ENCODE results near the gene CDH26.

The CDH26 gene

DNA sequence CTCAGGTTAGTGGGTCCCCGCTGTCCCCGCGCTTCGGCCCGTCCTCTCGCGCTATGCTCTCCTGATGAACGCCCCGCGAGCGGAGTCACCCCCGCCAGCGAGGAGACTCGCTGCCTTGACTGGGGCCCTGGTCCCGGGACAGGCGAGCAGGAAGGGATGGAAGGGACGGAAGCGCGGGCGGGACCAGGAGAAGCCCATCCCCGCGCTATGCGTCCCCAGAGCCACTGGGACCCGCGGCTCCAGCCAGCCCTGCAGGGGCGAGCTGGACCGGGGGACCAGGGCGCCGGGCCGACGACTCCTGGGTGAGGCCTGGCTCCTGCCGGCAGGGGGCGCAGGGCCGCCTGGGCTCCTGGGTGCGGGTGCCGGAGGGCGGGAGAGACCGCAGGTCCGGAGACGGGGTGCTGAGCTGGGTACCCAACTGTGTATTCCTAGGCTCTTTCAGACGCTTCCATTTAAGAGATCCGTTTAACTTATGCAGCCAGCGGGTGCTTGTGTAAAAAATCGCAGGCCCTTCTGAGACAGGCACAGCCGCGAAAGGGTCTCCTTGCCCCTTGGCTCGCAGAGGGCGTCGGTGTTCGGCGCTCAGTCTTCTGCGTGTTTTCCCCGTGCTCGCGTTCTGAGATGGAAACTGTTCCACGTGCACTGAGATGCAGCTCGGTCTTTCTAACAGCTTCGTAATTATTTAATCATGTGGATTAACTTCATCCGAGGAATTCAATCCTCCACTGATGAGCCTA is 24.2 kb upstream of the CDH26 start:
- H3K4me1 ChIP-seq (ENCODE audit: control insufficient read depth, low read depth, low read length): no peaks in the 10 kb centered on the region
- H3K79me1 ChIP-seq (ENCODE audit: low read length): no peaks in the 10 kb centered on the region
- no peak overlapping the region for H2AK5ac ChIP-seq (ENCODE audit: low read length)
- DNase-seq: peak; percentile 76
- H3K36me3 ChIP-seq (ENCODE audit: control insufficient read depth, insufficient read depth, low read length): no peaks in the 10 kb centered on the region
- WGBS (ENCODE audit: extremely low coverage, insufficient coverage, low lambda C conversion rate): no CpG with 5 or more reads among the region's 59 CpGs
- H3K18ac ChIP-seq (ENCODE audit: low read length): no peak overlapping the region
- peak overlapping the region; percentile 61 for H3K9ac ChIP-seq (ENCODE audit: low read length)
- H2BK15ac ChIP-seq (replicated peaks; ENCODE audit: low read depth): no peak overlapping the region
- H2BK120ac ChIP-seq (ENCODE audit: low read depth, low read length): no peak overlapping the region
- H3K4ac ChIP-seq (ENCODE audit: low read depth, low read length): peak overlapping the region; percentile 46
- H3K27me3 ChIP-seq (ENCODE audit: insufficient read depth, low read length, poor library complexity): no peaks in the 10 kb centered on the region
- no peak overlapping the region for H2BK5ac ChIP-seq (ENCODE audit: low read length)
- H3K27ac ChIP-seq (ENCODE audit: low read depth, low read length): no peak overlapping the region
- peak overlapping the region; percentile 84 for H3K56ac ChIP-seq (ENCODE audit: low read length)
- no peaks in the 10 kb centered on the region for H3K79me2 ChIP-seq (ENCODE audit: control insufficient read depth, insufficient read depth, low read length)
- no peak overlapping the region for H4K8ac ChIP-seq (ENCODE audit: low read depth, low read length)
- H3K4me3 ChIP-seq (ENCODE audit: low read length): no peak overlapping the region
- H3K4me2 ChIP-seq (ENCODE audit: low read length): peak overlapping the region; percentile 77
- no peak overlapping the region for H3K23ac ChIP-seq (ENCODE audit: low read length)
- H4K5ac ChIP-seq (ENCODE audit: low read length): no peak overlapping the region

GRCh38 chr20:59935457-59936185 is 22.6 kb upstream of the CDH26 start:
- no peaks in the 10 kb centered on the region for H3K79me2 ChIP-seq (ENCODE audit: control insufficient read depth, insufficient read depth, low read length)
- H3K27me3 ChIP-seq (ENCODE audit: insufficient read depth, low read length, poor library complexity): no peaks in the 10 kb centered on the region
- H4K8ac ChIP-seq (ENCODE audit: low read depth, low read length): no peak overlapping the region
- no peak overlapping the region for H3K4me2 ChIP-seq (ENCODE audit: low read length)
- no peak overlapping the region for H2BK120ac ChIP-seq (ENCODE audit: low read depth, low read length)
- no peaks in the 10 kb centered on the region for H3K79me1 ChIP-seq (ENCODE audit: low read length)
- no peak for DNase-seq
- H3K4ac ChIP-seq (ENCODE audit: low read depth, low read length): no peak overlapping the region
- no peak overlapping the region for H4K5ac ChIP-seq (ENCODE audit: low read length)
- WGBS (ENCODE audit: extremely low coverage, insufficient coverage, low lambda C conversion rate): no CpG with 5 or more reads among the region's 8 CpGs
- no peak overlapping the region for H2BK5ac ChIP-seq (ENCODE audit: low read length)
- no peak overlapping the region for H3K9ac ChIP-seq (ENCODE audit: low read length)
- H3K18ac ChIP-seq (ENCODE audit: low read length): no peak overlapping the region
- H3K23ac ChIP-seq (ENCODE audit: low read length): no peak overlapping the region
- H3K56ac ChIP-seq (ENCODE audit: low read length): no peak overlapping the region
- H3K4me3 ChIP-seq (ENCODE audit: low read length): no peak overlapping the region
- H3K4me1 ChIP-seq (ENCODE audit: control insufficient read depth, low read depth, low read length): no peaks in the 10 kb centered on the region
- no peak overlapping the region for H2AK5ac ChIP-seq (ENCODE audit: low read length)
- H2BK15ac ChIP-seq (replicated peaks; ENCODE audit: low read depth): no peak overlapping the region
- no peak overlapping the region for H3K27ac ChIP-seq (ENCODE audit: low read depth, low read length)
- H3K36me3 ChIP-seq (ENCODE audit: control insufficient read depth, insufficient read depth, low read length): no peaks in the 10 kb centered on the region

GRCh38 chr20:59936409-59936808 is 21.8 kb upstream of the CDH26 start:
- Histone ChIP-seq H3K23ac (ENCODE audit: low read length) (no peak overlapping the region), H3K36me3 (ENCODE audit: control insufficient read depth, insufficient read depth, low read length) (no peaks in the 10 kb centered on the region), H4K5ac (ENCODE audit: low read length) (no peak overlapping the region), H4K8ac (ENCODE audit: low read depth, low read length) (no peak overlapping the region), H3K56ac (ENCODE audit: low read length) (no peak overlapping the region), H3K79me2 (ENCODE audit: control insufficient read depth, insufficient read depth, low read length) (no peaks in the 10 kb centered on the region), H2BK5ac (ENCODE audit: low read length) (no peak overlapping the region), H3K4me2 (ENCODE audit: low read length) (no peak overlapping the region), H3K4ac (ENCODE audit: low read depth, low read length) (no peak overlapping the region), H3K27me3 (ENCODE audit: insufficient read depth, low read length, poor library complexity) (no peaks in the 10 kb centered on the region), H2BK15ac (replicated peaks; ENCODE audit: low read depth) (no peak overlapping the region), H3K4me3 (ENCODE audit: low read length) (no peak overlapping the region), H3K79me1 (ENCODE audit: low read length) (no peaks in the 10 kb centered on the region), H3K18ac (ENCODE audit: low read length) (no peak overlapping the region), H2BK120ac (ENCODE audit: low read depth, low read length) (no peak overlapping the region), H3K4me1 (ENCODE audit: control insufficient read depth, low read depth, low read length) (no peaks in the 10 kb centered on the region), H3K9ac (ENCODE audit: low read length) (no peak overlapping the region), H3K27ac (ENCODE audit: low read depth, low read length) (no peak overlapping the region), H2AK5ac (ENCODE audit: low read length) (no peak overlapping the region)
- DNase-seq: no peak
- WGBS (ENCODE audit: extremely low coverage, insufficient coverage, low lambda C conversion rate): no CpG with 5 or more reads among the region's 4 CpGs

DNA sequence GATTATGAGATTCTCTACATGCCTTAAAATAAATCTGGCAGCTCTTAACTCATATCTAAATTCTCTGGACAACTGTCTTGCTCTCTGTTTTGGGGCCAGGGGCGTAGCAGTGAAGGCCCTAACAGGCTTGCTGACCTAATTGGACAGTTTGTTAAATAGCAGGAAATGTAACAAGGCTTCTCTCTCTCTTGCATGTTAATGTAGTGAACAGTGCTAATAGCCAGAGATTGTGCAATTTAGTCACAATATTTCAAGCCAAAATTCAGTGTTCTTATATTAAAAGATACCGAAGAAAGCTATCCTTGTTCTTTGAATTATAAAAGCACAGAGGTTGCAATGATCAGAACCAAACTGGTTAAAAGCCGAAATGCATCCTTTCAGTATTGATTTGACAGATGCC is 21.1 kb upstream of the CDH26 start:
- Histone ChIP-seq H2BK5ac (ENCODE audit: low read length) (no peak overlapping the region), H3K4ac (ENCODE audit: low read depth, low read length) (no peak overlapping the region)
- no peak for DNase-seq

GRCh38 chr20:59938221-59938620 is 20.0 kb upstream of the CDH26 start:
- no peaks in the 10 kb centered on the region for H3K4me1 ChIP-seq (ENCODE audit: control insufficient read depth, low read depth, low read length)
- no CpG with 5 or more reads among the region's 4 CpGs for WGBS (ENCODE audit: extremely low coverage, insufficient coverage, low lambda C conversion rate)
- H3K4ac ChIP-seq (ENCODE audit: low read depth, low read length): no peak overlapping the region
- H3K23ac ChIP-seq (ENCODE audit: low read length): no peak overlapping the region
- no peak overlapping the region for H2BK15ac ChIP-seq (replicated peaks; ENCODE audit: low read depth)
- no peaks in the 10 kb centered on the region for H3K79me1 ChIP-seq (ENCODE audit: low read length)
- no peak overlapping the region for H3K18ac ChIP-seq (ENCODE audit: low read length)
- H2BK5ac ChIP-seq (ENCODE audit: low read length): no peak overlapping the region
- H3K36me3 ChIP-seq (ENCODE audit: control insufficient read depth, insufficient read depth, low read length): no peaks in the 10 kb centered on the region
- H3K79me2 ChIP-seq (ENCODE audit: control insufficient read depth, insufficient read depth, low read length): no peaks in the 10 kb centered on the region
- no peak overlapping the region for H3K56ac ChIP-seq (ENCODE audit: low read length)
- H3K9ac ChIP-seq (ENCODE audit: low read length): no peak overlapping the region
- no peak overlapping the region for H4K5ac ChIP-seq (ENCODE audit: low read length)
- DNase-seq: no peak
- no peak overlapping the region for H4K8ac ChIP-seq (ENCODE audit: low read depth, low read length)
- no peak overlapping the region for H3K4me2 ChIP-seq (ENCODE audit: low read length)
- no peak overlapping the region for H2BK120ac ChIP-seq (ENCODE audit: low read depth, low read length)
- H3K4me3 ChIP-seq (ENCODE audit: low read length): no peak overlapping the region
- no peak overlapping the region for H3K27ac ChIP-seq (ENCODE audit: low read depth, low read length)
- no peaks in the 10 kb centered on the region for H3K27me3 ChIP-seq (ENCODE audit: insufficient read depth, low read length, poor library complexity)
- H2AK5ac ChIP-seq (ENCODE audit: low read length): no peak overlapping the region

More for the DNA sequence above, 21.1 kb upstream of the CDH26 start:
- Histone ChIP-seq H3K4me3 (ENCODE audit: low read length) (no peak overlapping the region), H2BK120ac (ENCODE audit: low read depth, low read length) (no peak overlapping the region), H4K5ac (ENCODE audit: low read length) (no peak overlapping the region), H3K18ac (ENCODE audit: low read length) (no peak overlapping the region), H3K4me1 (ENCODE audit: control insufficient read depth, low read depth, low read length) (no peaks in the 10 kb centered on the region), H3K36me3 (ENCODE audit: control insufficient read depth, insufficient read depth, low read length) (no peaks in the 10 kb centered on the region), H3K9ac (ENCODE audit: low read length) (no peak overlapping the region), H2BK15ac (replicated peaks; ENCODE audit: low read depth) (no peak overlapping the region), H3K56ac (ENCODE audit: low read length) (no peak overlapping the region), H4K8ac (ENCODE audit: low read depth, low read length) (no peak overlapping the region), H3K4me2 (ENCODE audit: low read length) (no peak overlapping the region), H3K79me1 (ENCODE audit: low read length) (no peaks in the 10 kb centered on the region), H3K27me3 (ENCODE audit: insufficient read depth, low read length, poor library complexity) (no peaks in the 10 kb centered on the region), H2AK5ac (ENCODE audit: low read length) (no peak overlapping the region), H3K23ac (ENCODE audit: low read length) (no peak overlapping the region), H3K79me2 (ENCODE audit: control insufficient read depth, insufficient read depth, low read length) (no peaks in the 10 kb centered on the region), H3K27ac (ENCODE audit: low read depth, low read length) (no peak overlapping the region)
- WGBS (ENCODE audit: extremely low coverage, insufficient coverage, low lambda C conversion rate): no CpG with 5 or more reads among the region's 3 CpGs

Measured in mesendoderm (in vitro differentiated cells).